ENCODE results near the gene IKZF4.
A peak's percentile ranks its signal among the peaks of the same experiment; 100 is the strongest.
"Not testable (repeated sequence)": the region's sequence is repeated elsewhere in the genome, so short reads cannot be mapped to it uniquely, and the experiment has no call there.

IKZF4 gene

DNA sequence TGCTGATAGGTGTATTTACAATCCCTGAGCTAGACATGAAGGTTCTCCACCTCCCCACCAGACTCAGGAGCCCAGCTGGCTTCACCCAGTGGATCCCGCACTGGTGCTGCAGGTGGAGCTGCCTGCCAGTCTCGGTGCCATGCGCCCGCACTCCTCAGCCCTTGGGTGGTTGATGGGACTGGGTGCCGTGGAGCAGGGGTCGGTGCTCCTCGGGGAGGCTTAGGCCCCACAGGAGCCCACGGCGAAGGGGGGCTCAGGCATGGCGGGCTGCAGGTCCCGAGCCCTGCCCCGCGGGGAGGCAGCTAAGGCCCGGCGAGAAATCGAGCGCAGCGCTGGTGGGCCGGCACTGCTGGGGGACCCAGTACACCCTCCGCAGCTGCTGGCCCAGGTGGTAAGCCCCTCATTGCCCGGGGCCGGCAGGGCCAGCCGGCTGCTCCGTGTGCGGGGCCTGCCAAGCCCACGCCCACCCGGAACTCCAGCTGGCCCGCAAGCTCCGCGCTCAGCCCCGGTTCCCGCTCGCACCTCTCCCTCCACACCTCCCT is 20.8 kb upstream of the IKZF4 start:
- DNase-seq = not testable (repeated sequence)

DNA sequence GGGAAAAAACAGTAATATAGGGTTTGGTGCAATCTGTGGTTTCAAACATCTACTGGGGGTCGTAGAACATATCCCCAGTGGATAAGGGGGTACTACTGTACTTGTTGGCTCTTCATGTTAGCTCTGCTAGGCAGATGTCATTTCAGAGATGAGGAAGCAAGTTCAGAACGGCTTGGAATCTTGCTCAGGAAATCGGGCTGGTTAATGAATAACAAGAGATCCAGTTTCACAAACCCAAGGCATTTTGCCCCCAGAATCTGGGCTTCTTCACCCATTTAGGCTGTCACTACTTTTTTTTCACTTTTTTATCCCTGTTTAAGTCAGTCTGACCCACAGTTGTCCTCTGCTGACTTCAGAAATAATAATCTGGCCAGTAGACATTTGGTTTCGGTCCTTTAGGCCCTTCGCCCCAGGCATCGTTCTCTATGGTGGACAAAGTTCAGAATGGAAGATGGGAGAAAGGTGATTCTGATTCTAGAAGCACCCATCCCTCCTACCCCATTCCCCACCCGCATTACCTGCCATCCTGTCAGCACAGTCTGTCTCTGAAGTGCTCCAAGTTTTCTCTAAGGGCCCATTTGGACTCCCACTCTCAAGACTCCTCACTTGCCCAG is 19.2 kb upstream of the IKZF4 start:
- DNase-seq = no peak

DNA sequence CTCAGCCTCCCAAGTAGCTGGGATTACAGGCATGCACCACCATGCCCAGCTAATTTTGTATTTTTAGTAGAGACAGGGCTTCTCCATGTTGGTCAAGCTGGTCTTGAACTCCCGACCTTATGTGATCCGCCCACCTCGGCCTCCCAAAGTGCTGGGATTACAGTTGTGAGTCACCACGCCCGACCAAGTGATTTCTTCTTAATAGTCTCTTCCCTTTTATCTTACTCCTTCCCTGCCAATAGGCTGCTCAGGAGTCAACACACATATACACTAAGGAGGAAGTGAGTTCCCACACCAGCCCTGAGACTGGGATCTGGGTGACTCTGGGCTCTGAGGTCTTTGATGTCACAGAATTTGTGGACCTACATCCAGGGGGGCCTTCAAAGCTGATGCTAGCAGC is 17.5 kb upstream of the IKZF4 start:
- not testable (repeated sequence) for DNase-seq

DNA sequence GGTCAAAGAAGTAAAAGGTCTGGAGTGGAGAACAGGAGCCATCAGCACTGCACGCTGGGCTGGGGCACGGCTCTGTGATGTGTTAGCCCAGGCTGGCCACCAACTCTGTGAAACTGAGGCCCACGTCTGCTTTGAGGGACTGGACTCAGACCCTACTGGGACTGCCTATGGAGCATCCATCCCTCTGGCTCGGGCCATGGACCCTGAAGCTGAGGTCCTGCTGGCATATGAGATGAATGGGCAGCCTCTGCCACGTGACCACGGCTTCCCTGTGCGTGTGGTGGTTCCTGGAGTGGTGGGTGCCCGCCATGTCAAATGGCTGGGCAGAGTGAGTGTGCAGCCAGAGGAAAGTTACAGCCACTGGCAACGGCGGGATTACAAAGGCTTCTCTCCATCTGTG is 16.6 kb upstream of the IKZF4 start:
- DNase-seq = no peak

DNA sequence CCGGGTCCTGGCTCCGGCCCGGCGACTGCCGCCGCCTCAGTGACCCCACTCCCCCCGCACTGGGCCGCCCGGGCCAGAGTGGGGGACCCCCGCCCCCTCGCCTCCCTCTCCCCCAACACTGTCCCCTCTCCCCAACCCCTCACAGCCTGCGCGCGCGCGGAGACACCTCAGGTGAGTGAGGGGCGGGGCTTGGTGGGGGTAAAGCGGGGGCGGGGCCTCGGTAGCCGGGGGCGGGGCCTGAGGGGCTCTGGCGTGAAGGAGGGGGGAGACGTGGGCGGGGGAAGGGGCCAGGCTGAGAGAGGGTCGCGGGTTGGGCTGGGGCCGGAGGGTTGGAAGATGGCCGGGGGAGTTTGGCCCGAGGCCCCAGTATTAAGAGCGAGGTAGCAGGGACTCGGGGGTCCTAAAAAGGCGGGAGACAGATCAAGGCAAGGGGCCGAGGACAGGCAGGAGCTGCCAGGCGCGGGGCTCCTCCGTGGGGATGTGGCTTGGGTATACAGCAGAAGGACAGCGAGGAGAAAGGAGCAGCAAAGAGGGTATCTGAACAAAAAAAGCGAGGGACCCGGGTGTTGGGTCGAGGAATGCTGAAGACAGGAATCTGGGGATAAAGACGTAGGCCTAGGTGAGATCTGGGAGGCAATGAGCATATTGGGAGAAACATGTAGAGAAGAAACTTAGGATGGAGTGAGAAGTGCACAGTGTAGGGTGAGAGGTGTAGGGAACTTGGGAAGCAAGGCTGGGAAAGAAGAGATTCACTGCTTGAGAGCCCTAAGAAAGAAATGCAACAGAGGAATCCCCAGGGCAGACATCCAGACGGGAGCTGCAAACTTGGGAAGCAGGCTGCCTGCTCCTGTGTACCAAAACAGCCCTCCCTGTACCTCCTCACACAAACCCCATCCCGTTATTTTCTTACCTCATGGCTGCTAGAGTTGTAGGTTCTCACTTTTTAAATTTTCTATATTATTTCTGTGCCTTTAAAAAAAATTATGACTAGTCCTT is 13.0 kb upstream of the IKZF4 start:
- peak; percentile 56 for DNase-seq

DNA sequence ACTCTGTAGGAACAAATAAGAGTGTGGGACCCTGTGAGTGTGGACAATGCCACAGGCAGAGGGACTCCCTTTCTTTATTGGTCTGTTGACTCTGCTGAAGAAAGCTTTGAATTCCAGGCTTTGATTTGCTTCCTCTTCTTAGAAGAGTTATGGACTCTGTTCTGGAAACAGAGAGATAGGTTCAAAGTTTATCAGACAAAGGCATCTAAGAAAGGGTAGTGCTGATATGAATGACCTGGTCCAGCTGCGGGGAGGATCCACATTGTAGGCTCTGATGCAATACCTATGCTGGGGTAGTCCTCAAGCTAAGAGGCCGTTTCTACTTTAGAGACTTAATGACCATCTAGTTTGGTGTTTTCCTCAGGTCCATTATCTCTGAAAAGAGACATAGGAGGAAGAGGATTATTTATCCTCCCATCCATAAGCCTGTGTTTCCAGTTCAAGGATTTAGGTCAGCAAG is 10.7 kb upstream of the IKZF4 start:
- no peak for DNase-seq

DNA sequence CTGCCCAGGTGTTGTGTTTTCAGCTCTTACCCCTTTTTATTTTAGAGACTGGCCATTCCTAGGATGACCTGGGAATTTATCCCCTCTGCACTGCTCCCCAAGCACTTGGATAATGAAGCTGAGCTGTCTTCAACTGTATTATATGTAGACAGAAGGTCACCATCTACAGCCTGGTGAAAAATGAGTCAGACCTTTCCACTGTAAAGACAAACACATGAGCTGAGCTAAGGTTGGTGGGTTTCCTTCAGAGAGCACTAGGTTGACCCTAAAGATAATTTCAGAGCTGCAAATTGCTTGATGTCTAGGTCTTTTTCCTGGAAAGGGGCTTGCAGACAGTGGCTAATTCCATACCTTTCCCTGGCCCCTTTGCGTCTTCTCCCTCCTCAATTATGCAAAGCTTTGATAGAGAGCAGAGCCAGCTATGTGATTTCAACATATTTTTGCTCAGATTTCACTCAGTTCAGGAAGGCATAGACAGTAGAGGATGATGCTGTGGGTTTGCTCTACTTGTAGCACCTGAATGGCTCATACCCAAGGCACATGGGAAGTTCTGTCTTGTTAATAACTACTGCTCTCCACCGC is 9.2 kb upstream of the IKZF4 start:
- DNase-seq = no peak

DNA sequence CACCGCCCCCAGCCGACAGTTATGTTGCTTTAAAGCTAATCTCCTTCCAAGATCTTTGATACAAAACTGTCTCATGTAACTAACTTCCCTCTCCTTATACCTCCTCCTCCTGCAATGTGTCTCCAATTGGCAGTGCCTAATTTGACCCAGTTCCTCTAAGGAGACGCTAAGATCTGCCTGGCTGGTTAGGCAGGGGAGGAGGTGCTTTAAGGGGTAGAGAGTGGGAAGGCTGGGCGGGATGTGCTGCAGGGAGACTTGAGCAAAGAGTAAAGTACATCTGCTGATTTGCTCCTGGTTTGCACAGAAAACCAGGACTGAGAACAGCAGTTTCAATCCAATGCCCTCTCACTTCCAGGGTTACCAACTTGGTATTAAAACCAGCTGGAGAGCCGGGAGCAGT is 7.4 kb upstream of the IKZF4 start:
- DNase-seq = no peak

DNA sequence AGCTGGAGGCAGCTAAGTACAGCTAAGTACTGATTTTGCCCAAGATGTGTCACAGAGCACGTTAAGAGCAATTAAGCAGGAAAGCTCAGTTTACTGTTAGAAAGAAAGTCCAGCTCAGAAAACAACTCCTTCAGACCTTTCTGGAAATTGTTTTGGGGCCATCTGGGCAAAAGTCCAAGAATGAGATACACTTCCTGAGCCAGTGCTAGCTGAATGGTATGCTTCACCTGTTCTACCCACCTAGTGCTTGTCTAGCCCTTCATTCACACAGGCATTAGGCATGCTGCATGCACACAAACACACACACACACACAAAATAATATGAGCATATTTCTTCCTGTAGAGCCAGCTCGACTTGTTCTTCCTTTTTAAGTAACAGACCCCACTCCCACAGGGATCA is 6.6 kb upstream of the IKZF4 start:
- no peak for DNase-seq

DNA sequence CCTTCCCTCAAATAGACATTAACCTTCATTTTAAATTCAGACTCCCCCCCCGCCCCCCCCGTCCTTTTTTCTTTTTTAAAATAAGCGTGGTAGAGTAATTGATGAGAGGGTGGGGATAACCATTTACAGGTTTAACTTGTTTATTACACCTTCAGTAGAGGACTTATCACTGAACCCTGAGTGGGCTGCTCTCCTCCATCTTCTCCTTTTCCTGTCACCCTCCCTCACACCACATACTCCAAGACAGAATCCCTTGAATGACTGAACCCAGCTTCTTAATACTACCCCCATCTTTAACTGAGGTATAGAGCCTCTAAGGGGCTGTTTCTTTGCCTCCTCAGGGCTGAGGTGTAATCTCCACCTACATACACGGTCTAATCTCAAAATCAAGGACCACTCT is 3.7 kb upstream of the IKZF4 start:
- DNase-seq = no peak

DNA sequence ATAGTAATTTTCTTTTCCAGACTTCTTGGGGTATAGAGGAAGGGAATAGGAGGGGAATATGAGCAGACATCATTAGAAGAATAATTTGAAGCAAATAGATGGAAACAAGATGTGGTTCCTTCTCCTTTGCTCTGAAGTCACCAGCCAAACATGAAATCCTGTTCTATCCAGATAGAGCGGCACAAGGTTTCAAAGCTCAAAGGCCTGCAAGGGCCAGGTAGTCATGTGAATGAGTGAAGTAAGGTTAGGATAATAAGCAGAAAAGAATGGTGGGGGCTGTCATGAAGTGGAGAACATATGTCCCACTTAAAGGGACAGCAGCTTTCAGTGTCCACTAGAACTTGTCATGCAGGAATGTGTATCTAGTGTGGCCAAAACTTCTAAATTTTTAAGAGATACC is 2.5 kb upstream of the IKZF4 start:
- DNase-seq = no peak

DNA sequence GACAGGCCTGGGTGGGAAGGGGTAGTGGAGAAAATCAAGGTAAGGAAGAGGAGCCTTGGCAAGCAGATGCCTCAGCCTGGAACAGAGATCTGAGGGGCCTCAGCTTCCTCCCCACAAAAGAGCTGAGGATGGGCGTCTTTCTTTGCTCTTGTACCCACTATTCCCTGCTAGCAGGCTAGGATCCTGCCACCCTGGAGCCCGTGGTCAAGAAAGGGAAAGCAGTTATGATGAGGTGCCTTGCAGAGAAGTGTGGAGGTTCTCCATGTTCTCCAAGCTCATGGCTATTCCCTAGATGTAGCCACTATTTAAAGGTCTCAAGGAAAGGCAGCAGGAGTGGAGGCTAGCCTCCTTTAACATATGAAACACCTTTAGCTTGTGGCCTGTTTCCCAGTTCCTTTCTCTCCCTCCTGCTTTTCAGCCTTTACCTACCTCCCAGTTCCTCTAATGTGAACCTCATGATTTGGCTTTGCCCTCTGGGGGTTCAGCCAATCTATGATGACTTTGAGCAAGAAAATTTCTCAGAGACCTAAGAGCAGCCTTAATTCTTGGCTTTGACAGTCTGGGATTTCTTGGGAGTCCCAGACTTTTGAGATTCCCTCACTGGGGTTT is 1.1 kb downstream of the IKZF4 start:
- DNase-seq = no peak

DNA sequence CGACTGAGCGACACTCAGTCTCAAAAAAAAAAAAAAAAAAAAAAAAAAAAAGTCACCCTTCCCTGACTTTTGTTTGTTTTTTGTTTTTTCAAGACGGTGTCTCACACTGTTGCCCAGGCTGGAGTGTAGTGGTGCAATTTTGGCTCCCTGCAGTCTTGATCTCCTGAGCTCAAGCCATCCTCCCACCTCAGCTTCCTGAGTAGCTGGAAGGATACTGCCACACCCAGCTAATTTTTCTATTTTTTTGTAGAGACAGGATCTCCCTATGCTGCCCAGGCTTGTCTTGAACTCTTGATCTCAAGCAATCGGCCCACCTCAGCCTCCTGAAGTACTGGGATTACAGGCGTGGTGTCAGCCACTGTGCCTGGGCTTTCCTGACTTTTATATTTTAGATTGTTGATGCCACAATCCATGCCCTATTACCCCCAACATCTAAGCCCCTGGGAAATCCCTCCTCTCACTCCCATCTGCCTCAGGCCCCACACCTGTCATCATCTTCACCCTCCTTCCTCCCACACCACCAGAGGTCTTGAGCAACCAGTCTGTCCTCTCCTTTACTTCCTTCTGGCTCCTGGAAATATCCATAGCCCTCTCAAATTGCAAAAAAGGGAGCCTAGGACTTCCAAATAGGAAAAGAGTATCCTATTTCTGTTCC is 7.8 kb downstream of the IKZF4 start:
- DNase-seq = no peak

DNA sequence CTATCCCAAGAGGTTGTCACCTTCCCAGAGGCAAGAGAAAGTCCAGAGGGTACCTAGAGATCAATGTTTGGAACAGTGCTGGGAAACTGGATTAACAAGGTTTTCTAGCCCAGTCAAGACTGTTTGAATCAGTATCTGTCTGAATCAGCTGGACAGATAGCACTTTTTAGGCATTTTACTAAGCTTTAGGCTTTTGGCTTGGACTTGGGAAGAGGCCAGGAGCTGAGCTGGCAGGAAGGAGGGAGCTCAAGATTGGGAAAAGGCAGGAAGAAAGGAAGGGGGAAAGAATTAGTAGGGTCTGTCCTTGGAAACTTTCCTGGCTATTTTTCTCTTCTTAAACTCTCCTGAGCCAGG is 8.3 kb downstream of the IKZF4 start:
- DNase-seq = no peak

DNA sequence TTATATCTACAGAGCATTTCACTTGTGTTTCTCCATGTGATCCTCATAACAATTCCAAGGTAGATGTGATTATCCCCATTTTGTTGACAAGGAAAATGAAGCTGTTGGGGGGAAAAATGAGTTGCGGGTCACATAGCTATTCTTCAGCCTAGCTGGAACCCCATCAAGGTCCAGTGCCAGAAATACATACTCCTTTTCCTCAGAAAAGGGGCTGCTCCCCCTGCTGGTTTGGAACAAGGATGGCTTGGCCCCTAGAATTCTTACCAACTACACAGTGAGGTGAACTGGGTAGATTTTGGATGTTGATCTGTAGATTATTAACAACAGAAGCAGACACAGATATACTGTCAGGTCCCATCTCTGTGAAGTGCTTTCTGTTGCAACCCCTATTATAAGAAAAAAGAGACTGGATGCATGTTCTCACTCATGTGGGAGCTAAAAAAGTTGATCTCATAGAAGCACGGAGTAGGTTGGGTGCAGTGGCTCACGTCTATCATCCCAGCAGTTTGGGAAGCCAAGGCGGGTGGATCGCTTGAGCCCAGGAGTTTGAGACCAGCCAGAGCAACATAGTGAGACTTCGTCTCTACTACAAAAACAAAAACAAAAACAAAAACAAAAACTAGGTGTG is 8.9 kb downstream of the IKZF4 start:
- DNase-seq = peak; percentile 10

DNA sequence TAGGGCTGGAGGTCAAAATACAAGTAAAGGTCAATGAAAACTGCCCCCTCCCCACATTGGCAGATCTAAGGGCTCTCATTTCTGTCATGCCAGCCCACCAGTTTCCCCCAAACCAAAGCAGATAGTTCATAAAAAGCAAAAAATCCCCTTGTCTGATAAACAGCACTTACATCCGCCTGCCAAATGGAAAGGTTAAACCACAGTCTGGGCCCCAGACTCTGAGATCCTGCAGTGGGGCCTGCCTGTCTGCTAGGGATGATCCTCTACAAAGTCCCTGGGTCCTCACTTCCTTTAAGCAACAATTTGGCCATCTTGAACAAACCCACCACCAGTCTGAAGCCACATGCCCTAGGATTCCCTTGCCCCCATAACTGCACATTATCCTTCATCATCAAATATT is 11.1 kb downstream of the IKZF4 start:
- DNase-seq = no peak

DNA sequence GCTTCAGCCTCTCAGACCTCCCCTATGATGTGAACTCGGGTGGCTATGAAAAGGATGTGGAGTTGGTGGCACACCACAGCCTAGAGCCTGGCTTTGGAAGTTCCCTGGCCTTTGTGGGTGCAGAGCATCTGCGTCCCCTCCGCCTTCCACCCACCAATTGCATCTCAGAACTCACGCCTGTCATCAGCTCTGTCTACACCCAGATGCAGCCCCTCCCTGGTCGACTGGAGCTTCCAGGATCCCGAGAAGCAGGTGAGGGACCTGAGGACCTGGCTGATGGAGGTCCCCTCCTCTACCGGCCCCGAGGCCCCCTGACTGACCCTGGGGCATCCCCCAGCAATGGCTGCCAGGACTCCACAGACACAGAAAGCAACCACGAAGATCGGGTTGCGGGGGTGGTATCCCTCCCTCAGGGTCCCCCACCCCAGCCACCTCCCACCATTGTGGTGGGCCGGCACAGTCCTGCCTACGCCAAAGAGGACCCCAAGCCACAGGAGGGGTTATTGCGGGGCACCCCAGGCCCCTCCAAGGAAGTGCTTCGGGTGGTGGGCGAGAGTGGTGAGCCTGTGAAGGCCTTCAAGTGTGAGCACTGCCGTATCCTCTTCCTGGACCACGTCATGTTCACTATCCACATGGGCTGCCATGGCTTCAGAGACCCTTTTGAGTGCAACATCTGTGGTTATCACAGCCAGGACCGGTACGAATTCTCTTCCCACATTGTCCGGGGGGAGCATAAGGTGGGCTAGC is 13.9 kb downstream of the IKZF4 start:
- no peak for DNase-seq

DNA sequence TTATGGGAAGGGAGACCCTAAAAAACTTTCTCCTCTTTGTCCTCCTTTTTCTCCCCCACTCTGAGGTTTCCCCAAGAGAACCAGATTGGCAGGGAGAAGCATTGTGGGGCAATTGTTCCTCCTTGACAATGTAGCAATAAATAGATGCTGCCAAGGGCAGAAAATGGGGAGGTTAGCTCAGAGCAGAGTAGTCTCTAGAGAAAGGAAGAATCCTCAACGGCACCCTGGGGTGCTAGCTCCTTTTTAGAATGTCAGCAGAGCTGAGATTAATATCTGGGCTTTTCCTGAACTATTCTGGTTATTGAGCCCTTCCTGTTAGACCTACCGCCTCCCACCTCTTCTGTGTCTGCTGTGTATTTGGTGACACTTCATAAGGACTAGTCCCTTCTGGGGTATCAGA is 16.3 kb downstream of the IKZF4 start:
- no peak for DNase-seq

DNA sequence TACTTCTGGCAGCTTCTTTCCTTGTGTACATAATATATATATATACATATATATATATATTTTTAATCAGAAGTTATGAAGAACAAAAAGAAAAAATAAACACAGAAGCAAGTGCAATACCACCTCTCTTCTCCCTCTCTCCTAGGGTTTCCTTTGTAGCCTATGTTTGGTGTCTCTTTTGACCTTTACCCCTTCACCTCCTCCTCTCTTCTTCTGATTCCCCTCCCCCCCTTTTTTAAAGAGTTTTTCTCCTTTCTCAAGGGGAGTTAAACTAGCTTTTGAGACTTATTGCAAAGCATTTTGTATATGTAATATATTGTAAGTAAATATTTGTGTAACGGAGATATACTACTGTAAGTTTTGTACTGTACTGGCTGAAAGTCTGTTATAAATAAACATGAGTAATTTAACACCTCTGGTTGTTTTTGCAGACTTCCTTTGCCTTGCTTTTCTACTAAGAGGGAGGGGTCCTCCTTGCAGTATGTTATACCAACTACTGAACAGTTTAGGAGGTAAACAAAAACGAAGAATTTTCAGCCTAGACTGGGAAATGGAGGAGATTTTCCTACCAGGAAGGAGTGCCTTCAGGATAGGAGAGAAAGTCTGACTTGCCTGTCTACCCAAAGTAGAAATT is 17.3 kb downstream of the IKZF4 start:
- no peak for DNase-seq

DNA sequence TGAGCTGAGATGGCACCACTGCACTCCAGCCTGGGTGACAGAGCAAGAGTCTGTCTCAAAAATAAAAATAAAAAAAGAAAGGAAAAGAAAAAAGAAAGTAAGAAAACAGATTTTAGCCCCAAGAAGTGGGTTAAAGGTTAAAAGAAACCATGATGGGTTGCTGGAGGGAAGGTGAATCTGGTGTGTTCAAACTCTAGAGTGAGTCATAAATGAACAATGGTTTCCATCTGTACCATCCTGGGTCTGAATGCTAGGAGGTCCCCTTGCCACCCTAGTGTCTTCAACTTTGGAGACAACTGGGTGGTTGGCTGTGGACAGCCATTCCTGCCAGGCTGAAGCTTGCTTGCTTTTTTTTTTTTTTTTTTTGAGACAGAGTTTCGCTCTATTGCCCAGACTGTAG is 19.3 kb downstream of the IKZF4 start:
- no peak for DNase-seq

DNA sequence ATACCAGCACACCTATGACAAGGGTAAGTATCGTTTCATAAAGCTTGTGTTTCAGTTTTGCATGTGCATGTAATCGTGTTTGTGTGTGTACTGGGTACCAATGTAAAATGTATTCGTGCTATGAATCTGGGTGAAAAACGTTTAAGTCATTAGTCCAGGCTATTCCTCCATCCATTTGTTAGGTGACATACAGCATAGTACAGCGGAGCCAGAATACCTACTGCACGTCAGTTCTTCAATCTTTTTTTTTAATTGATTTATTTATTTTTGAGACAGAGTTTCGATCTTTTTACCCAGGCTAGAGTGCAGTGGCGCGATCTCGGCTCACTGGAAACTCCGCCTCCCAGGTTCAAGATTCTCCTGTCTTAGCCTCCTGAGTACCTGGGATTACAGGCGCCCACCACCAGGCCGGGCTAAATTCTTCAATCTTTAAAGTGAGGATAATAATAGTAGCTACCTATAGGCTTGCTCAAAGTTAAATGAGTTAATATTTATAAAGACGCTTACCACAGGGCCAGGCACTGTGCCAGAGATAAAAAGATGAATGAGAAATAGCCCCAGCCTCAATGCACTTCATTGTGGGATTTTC is 20.2 kb downstream of the IKZF4 start:
- DNase-seq = no peak
